Panc1 (cell line): ENCODE data around the gene CNTNAP4.

ENCODE experiments used
- CTCF ChIP-seq: fragments of 450-650 bp; IDR thresholded peaks from 2 replicates; pipeline ENCODE4 v1.5.1; 2017; ENCODE audit warnings: mild to moderate bottlenecking
- POLR2AphosphoS5 ChIP-seq: IDR thresholded peaks from 2 replicates; pipeline ENCODE4 v1.6.1; 2012; ENCODE audit warnings: mild to moderate bottlenecking, low read depth, low read length, moderate library complexity
- REST ChIP-seq, 2 experiments: IDR thresholded peaks; 2 replicates each; pipeline ENCODE4 v1.6.1; 2011 to 2012; ENCODE audit warnings: low read depth in 2 of 2, control low read depth in 1 of 2, low read length in 1 of 2, mild to moderate bottlenecking in 1 of 2, moderate library complexity in 1 of 2; ENCODE audit not compliant: insufficient read depth in 1 of 2
- SIN3A ChIP-seq: IDR thresholded peaks from 2 replicates; pipeline ENCODE4 v1.6.1; 2012; ENCODE audit warnings: low read depth, mild to moderate bottlenecking, low read length, moderate library complexity, borderline replicate concordance; ENCODE audit not compliant: insufficient read depth
- TCF7L2 ChIP-seq: IDR thresholded peaks from 2 replicates; pipeline ENCODE4 v1.6.1; 2011; ENCODE audit warnings: mild to moderate bottlenecking, low read depth, low read length, inconsistent platforms

- TF ChIP-seq SIN3A (no peak), POLR2AphosphoS5 (no peak), CTCF (no peak), REST (IDR thresholded peaks at IDR 0.05; ENCODE audit: insufficient read depth in 1 of 2, low read depth in 2 of 2, low read length in 1 of 2) (no peak), TCF7L2 (no peak)
These were observed 321.3 kb downstream of the CNTNAP4 start for GRCh38 chr16:76598498-76598897.
